Stimulated activated naive CD8-positive, alpha-beta T cell treated with anti-CD3 and anti-CD28 coated beads, Interleukin-15, Interleukin-2, amounts not matched to agents 100 U/mL and 50 U/mL, for 24 hours (primary cell): Measurements from ENCODE around the gene BLVRB.
"Not testable (repeated sequence)": the region's sequence is repeated elsewhere in the genome, so short reads cannot be mapped to it uniquely, and the experiment has no call there.

ENCODE experiments used
- ATAC-seq: fragments of 150-1000 bp; cut with Tn5 transposase; one replicate; pipeline ENCODE4 v1.10.0; 2021
- DNase-seq: peaks from one replicate; pipeline ENCODE4 v3.0.0; 2021

Gene BLVRB

GRCh38 chr19:40422748-40423566 lies 42.6 kb downstream of the BLVRB start:
- DNase-seq (no peak), ATAC-seq (no peak)

GRCh38 chr19:40421993-40422747 lies 43.4 kb downstream of the BLVRB start:
- DNase-seq (no peak), ATAC-seq (no peak)

- peak; percentile 47 for ATAC-seq
- DNase-seq: peak; percentile 84
Measured at GRCh38 chr19:40420766-40421765, 44.5 kb downstream of the BLVRB start.

GRCh38 chr19:40420451-40420765 lies 45.1 kb downstream of the BLVRB start:
- ATAC-seq (no peak), DNase-seq (no peak)

- DNase-seq (no peak), ATAC-seq (no peak)
Measured at GRCh38 chr19:40419780-40420179, 45.8 kb downstream of the BLVRB start.

GRCh38 chr19:40419066-40419612 lies 46.4 kb downstream of the BLVRB start:
- ATAC-seq (no peak), DNase-seq (no peak)

GRCh38 chr19:40418040-40418439 lies 47.5 kb downstream of the BLVRB start:
- no peak for ATAC-seq

GRCh38 chr19:40417643-40417981 lies 47.9 kb downstream of the BLVRB start:
- DNase-seq (no peak), ATAC-seq (no peak)

More at GRCh38 chr19:40418040-40418439, 47.5 kb downstream of the BLVRB start:
- DNase-seq: no peak

GRCh38 chr19:40416918-40417642 lies 48.5 kb downstream of the BLVRB start:
- no peak for ATAC-seq
- DNase-seq: no peak

- no peak for DNase-seq
- ATAC-seq: no peak
Measured at GRCh38 chr19:40415768-40416167, 49.8 kb downstream of the BLVRB start.

GRCh38 chr19:40414542-40415535 lies 50.7 kb downstream of the BLVRB start:
- DNase-seq: no peak
- no peak for ATAC-seq

GRCh38 chr19:40413291-40413845 lies 52.2 kb downstream of the BLVRB start, which contains the start of gene PRX:
TSS of gene PRX (minus strand) at chr19:40413378. CDS start at chr19:40407932, 5,446 bp downstream.
- DNase-seq (no peak), ATAC-seq (no peak)

- ATAC-seq: no peak
Measured at GRCh38 chr19:40412866-40413265, 52.7 kb downstream of the BLVRB start.

GRCh38 chr19:40411958-40412499 lies 53.5 kb downstream of the BLVRB start:
- DNase-seq (no peak), ATAC-seq (no peak)

More at GRCh38 chr19:40412866-40413265, 52.7 kb downstream of the BLVRB start:
- DNase-seq: no peak

- ATAC-seq: no peak
Measured at GRCh38 chr19:40411125-40411842, 54.3 kb downstream of the BLVRB start.

GRCh38 chr19:40410030-40410389 lies 55.5 kb downstream of the BLVRB start:
- ATAC-seq: no peak
- DNase-seq: no peak

More at GRCh38 chr19:40411125-40411842, 54.3 kb downstream of the BLVRB start:
- no peak for DNase-seq

- not testable (repeated sequence) for ATAC-seq, DNase-seq
Measured at GRCh38 chr19:40408598-40408925, 57.0 kb downstream of the BLVRB start.

- no peak for ATAC-seq
Measured at GRCh38 chr19:40407714-40408597, 57.6 kb downstream of the BLVRB start.

More at GRCh38 chr19:40407714-40408597, 57.6 kb downstream of the BLVRB start:
- no peak for DNase-seq
